Hippocampal formation (tissue), 2 donors: ENCODE measurements around the gene PTEN.
A peak's percentile ranks its signal among the peaks of the same experiment; 100 is the strongest.
"Not testable (repeated sequence)": the region's sequence is repeated elsewhere in the genome, so short reads cannot be mapped to it uniquely, and the experiment has no call there.

Experiments used
- DNase-seq, 2 donors: peaks; one replicate each; lab custom pipeline; 2025; lab: John Stamatoyannopoulos, UW

The PTEN gene

DNA sequence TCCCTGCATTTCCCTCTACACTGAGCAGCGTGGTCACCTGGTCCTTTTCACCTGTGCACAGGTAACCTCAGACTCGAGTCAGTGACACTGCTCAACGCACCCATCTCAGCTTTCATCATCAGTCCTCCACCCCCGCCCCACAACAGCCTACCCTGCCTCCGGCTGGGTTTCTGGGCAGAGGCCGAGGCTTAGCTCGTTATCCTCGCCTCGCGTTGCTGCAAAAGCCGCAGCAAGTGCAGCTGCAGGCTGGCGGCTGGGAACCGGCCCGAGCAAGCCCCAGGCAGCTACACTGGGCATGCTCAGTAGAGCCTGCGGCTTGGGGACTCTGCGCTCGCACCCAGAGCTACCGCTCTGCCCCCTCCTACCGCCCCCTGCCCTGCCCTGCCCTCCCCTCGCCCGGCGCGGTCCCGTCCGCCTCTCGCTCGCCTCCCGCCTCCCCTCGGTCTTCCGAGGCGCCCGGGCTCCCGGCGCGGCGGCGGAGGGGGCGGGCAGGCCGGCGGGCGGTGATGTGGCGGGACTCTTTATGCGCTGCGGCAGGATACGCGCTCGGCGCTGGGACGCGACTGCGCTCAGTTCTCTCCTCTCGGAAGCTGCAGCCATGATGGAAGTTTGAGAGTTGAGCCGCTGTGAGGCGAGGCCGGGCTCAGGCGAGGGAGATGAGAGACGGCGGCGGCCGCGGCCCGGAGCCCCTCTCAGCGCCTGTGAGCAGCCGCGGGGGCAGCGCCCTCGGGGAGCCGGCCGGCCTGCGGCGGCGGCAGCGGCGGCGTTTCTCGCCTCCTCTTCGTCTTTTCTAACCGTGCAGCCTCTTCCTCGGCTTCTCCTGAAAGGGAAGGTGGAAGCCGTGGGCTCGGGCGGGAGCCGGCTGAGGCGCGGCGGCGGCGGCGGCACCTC, at the start of gene PTEN, which contains the start of gene KLLN:
Gene PTEN, plus strand, starts transcription at position 573 of the 891 bp plus-strand sequence. CDS start 845 bp downstream, outside the sequence.
Gene KLLN, minus strand, starts transcription at position 481 of the 891 bp plus-strand sequence. CDS start 1,046 bp downstream, outside the sequence.
- DNase-seq, result peak; percentile 89 to 91

DNA sequence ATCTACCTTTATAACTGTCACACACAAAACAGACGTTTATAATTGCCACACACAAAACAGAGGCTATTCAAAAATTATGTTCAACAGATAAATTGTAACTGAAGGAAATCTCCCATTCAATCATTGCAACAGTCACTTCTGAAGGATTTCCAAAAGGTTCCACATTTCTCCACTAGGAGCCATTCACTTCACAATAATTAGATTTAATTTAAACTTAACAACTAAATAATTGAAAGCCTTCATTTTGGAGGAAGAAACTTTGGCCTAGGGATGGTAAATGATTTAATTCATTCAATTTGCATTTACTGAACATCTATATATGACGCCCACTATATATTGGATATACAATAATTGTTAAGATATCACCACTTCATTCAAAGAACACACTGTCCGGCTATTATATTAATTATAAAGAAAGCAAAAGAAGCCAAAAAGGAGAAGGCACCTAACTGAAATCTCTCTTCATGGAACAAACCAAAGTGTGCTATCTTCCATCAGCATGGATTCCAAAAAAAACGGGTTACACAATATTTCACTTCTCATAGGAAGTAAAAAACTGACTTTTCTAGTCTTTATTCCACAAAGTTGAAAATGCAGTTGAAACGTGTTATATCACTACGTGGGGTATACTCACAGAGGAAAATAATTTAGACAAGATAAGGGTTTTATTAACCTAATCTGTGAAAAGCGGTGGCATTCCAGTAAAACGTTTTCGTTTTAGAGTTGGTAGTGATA, 47.1 kb upstream of the PTEN start:
- no peak for DNase-seq

DNA sequence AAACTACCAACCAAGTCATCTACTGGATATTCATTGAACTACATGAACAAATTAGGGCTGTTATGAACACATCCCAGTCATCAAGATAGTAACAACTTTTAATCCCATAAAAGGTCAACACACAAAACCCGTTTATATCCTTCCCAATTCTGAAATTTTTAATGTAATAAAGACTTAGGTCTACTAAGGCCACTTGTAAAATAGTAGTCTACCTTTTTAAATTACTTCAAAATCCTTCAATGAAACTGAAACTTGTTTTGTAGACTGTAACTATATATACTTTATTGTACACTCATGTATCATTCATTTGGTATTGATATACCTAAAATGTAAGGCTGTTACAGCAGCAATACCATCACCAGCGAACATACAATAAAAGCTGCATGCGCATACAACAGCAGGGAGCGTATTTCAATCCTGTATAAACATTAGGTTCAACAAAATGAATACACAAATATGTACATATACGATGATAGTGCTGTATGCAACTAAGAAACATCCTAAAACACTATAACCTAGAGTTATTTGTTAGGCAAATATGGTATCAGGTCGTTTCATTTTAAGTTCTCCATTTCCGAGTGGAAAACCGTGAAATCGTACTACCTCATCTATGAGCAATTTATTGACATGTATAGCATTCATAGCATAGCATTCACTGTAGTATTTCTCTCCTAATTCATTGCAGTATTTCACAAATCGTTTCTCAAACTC, 46.4 kb upstream of the PTEN start:
- DNase-seq, result no peak

DNA sequence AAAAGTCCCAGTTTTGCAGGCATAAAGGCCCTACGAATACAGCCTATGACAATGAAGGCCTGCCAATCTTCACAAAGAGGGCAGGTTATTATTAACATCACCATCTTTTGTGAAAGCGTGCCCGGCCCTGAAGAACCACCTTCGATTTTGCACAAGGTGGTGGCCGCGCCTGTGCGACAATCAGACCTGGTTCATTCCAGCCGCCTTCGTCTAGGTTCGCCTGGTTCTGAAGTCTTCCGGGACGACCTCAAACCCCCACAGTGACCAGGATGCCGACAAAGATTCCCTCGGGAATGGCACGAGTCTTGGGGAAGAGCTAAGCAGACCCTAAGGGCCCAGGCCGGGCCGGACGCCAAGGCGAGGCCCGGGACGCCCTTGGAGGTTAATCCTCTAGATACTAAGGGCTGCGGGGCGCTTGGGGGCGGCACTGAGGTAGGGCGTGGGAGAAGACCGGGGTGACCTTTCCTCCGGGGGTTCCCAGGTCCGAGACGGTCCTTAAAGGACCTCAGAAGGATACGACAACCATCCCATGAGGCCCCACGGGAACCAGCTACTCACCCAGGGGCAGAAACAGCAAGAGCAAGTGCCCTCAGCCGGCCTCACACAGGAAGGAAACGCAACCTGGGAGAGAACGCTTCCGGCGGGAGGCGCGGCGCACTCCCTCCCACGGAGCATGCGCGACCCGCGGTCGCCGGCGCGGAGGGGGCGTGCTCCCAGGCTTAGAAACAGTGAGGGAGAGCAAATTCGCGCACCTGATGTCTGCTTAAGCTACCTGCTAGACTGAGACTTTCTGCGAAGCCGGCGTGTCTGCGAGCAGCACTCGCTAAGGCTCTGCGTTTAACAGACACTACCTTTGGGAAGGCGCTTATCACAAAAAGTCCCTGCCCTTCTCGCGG, 45.6 kb upstream of the PTEN start, which contains the start of gene ATAD1:
Gene ATAD1, minus strand, starts transcription at position 618 of the 896 bp plus-strand sequence. CDS start 3,627 bp downstream, outside the sequence.
- peak; percentile 72 to 83 for DNase-seq

DNA sequence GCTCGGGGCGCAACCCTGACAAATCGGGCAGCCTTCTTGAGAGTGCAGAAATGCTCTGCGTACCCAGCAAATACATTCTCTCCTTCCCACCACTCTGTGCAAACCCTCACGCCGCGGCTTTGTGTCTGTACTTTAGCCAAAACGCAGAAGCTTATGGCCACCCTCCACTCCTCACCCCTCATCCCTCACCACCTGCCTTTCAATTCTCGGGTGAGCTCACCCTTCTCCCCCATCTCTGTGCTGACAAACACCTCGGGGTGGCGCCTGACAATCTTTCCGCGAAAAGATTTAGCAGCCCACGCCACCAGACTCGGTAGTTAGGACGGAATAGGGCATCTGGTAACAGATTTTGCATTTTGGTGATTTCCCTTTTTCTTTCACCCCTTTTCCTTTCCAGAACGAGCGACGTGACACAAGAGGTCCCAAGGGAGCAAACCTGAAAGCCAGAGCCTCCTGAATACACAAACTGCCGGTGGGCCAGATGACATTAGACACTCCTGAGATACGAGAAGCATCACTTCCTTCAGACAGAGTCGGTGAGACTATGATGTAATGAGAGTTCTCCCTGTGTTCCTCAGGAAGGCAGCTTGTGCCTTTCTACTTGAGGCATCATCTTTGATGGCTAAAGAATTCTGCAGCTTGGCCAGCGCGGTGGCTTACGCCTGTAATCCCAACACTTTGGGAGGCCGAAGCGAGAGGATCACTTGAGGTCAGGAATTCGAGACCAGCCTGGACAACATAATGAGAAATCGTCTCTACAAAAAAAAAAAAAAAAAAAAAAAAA, 44.7 kb upstream of the PTEN start:
- no peak for DNase-seq

DNA sequence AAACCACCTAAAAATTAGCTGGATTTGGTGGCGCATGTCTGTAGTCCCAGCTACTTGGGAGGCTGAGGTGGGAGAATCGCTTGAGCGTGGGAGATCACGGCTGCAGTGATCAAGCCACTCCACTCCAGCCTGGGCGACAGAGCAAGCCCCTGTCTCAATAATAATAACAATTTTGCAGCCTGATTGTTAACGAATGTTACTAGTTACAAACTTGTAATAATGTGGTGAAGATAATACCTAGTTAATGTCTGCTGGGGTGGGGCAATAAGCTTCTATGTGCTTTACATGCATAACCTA, 44.2 kb upstream of the PTEN start:
- no peak for DNase-seq

DNA sequence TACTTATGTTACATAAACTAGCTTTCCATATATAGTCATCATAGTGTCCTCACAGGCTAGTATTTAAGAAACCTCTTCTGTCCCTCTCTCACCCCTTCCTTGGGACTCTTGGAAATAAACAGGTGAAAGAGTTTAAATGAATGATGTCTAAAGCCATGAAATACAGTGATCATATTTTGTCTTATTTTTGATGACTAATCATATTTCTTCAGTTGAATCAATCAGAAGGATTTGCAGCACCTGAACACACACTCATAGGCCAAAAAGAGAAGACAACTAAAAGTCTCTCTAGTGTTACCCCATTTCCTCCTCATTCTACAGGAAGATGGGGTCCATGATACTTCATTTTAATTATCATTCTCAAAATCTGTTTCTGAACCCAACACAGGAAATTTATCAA, 36.8 kb upstream of the PTEN start:
- DNase-seq, result no peak

DNA sequence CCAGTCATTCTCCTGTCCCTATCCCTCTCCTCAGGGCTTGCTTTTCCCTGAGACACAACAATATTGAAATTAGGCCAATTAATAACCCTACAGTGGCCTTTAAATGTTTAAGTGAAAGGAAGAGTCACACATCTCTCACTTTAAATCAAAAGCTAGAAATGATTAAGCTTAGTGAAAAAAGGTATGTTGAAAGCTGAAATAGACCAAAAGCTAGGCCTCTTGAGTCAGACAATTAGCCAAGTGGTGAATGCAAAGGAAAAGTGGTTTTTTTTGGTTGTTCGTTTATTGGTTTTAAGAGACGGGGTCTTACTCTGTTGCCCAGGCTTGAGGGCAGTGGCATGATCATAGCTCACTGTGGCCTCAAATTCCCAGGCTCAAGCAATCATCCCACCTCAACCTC, 35.7 kb upstream of the PTEN start:
- DNase-seq, result no peak

DNA sequence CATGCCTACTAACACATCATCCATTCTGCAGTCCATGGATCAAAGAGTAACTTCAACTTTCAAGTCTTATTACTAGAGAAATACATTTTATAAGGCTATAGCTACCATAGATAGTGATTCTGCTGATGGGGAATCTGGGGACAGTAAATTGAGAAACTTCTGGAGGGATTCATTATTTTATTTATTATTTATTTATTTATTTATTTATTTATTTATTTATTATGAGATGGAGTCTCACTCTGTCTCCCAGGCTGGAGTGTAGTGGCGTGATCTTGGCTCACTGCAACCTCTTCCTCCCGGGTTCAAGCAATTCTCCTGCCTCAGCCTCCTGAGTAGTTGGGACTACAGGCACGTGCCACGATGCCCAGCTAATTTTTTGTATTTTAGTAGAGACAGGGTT, 34.4 kb upstream of the PTEN start:
- DNase-seq, result not testable (repeated sequence)

DNA sequence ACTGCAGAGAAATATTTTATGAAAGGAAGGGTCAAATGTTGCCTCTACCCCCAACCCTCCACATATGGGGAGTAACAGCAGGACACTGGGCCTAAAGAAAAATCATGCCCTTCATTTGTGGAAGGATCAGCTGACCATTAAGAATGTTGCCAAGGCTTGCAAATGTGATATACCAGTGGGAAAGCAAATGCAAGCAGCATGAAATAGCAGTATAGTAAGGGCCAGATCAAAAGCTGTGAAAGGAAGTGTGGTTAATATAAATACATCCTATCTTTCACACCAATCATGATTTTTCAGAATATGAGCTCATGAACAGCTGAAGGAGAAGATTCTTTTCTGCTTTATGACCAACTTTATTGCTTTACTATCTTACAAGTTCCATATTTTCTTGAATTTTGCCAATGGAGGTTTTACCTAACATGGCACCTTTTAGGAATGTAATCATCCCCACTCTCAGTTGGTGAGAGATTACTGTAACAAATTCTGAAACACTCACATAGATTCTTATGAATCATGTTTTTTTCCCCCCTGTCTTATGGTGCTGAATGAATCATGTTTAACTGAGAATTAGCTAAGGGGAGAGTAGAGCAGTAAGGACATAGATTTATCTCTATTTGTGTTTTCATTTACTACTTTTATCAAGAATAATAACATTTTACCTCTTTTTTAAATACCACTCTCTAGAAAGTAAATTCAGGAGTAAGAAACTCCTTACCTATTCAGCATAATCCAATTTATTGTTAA, 33.3 kb upstream of the PTEN start:
- no peak for DNase-seq

DNA sequence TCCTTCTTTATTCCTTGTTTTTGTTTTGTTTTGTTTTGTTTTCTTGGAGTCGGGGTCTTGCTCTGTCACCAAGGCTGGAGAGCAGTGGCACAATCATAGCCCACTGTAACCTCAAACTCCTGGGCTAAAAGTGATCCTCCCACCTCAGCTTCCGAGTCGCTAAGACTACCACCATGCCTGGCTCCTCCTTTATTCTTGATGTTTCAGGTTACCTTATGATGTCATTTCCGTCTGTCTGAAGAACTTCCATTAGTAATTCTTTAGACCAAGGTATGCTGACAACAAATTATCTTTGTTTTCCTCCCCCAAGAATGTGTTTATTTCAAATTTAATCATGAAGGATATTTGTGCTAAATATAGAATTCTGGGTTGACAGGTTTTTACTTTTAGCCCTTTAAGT, 27.3 kb upstream of the PTEN start:
- DNase-seq, result no peak

DNA sequence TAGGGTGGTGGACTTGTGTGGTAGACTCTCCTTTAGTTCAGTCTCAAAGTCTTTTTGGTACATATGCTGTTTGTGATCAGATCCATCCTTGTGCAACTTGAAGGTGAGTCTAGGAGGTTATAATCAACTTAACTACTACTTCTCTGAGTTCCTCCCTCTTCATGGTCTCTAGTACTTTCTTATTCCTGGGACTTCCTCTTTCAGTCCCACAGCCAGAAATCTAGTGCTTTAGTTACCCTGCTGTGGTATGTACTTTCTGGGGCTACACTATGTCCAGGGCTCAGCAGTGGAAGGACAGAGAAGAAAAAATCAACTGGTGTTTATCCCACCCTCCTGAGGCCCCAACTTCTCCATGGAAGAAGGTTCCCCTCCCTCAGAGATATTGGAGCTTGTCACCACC, 26.0 kb upstream of the PTEN start:
- no peak for DNase-seq

DNA sequence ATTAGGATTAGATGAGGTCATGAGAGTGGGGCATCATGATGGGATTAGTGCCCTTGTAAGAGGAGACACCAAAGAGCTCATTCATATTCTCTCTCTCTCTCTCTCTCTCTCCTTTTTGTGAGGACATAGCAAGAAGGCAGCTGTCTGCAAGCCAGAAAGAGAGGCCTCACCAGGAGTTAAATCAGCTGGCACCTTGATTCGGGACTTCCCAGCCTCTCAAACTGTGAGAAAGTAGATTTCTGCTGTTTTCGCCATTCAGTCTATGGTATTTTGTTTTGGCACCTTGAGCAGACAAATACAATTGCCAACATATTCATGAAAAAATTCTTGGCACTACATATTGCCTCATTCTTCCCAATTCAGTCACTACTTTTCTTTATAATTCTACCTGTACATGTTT, 24.8 kb upstream of the PTEN start:
- DNase-seq, result no peak

DNA sequence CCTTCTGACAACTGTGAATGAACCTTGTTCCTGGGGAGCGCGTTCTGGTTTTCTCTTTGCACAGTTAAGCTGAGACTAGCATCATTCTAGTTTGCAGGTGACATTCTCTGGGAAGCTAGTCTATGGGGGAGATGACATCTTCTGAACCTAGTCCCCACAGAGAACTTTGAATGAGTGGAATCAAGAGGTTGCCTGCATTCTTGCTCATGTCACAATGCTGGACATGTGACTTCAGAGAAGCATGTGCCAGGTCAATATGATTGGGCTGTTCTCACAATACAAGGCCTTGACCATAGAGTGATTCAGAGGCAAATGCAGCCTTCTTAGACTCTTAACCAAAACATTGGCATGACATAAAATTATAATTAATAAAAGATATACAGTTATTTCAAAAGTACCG, 22.2 kb upstream of the PTEN start:
- no peak for DNase-seq

DNA sequence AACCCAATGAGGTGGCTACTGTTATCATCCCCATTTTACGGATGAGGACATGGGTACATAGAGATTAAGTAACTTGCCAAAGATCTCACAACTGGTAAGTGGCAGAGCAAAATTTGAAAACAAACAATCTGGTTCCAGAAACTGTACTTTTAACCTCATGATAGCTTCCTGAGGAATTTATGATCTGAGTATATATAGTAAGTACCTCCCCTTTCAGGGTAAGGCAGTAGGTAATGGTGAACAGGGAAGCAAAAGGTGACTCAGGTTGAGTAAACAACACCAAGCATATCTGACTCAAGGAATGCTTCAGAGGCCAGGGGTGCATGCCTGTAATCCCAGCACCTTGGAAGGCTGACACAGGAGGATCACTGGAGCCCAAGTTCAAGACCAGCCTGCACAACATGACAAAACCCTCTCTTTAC, 21.2 kb upstream of the PTEN start:
- DNase-seq, result no peak

DNA sequence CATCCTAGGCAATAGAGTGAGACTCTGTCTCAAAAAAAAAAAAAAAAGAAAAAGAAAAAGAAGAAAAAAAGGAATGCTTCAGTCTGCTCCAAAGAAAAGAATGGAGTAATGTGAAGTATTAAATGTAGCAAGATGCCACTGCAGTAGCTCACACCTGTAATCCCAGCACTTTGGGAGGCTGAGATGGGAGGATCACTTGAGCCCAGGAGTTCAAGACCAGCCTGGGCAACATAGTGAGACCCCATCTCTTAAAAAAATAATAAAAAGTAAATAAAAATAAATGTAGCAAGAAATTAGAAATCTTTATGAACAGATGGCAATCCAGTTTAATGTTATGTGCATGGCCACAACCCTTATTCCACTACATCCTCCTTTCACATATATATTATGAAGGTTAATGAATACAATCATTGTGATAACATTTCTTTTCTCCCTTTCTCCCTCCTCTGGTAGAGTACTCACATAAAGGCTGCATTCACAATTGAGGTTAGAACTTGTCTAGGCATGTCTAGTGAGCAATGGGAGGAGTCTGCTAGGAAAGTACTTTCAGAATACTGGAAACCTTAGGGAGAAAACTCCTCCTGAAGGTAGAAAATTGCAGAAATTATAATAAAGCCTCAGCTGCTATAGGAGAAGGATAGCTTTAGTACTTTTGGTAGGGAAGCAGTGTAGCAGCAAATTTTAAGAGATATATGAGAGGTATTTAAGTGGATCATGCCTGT, 20.5 kb upstream of the PTEN start:
- DNase-seq, result no peak

DNA sequence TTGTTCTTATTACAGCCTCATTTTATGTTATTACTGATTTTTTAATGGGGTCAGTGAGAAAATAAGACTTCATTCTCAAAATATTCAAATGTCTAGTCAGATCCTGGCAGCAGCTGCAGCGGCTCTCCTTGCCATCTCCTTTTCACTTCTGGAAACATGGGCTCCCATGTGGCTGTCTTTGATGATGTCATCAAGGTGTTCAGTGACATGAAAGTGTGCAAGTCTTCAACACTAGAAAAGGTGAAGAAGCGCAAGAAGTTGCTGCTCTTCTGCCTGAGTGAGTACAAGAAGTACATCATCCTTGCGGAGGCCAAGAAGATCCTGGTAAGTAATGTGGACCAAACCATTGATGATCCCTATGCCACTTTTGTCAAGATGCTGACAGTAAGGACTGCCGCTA, 19.7 kb upstream of the PTEN start:
- DNase-seq, result no peak

DNA sequence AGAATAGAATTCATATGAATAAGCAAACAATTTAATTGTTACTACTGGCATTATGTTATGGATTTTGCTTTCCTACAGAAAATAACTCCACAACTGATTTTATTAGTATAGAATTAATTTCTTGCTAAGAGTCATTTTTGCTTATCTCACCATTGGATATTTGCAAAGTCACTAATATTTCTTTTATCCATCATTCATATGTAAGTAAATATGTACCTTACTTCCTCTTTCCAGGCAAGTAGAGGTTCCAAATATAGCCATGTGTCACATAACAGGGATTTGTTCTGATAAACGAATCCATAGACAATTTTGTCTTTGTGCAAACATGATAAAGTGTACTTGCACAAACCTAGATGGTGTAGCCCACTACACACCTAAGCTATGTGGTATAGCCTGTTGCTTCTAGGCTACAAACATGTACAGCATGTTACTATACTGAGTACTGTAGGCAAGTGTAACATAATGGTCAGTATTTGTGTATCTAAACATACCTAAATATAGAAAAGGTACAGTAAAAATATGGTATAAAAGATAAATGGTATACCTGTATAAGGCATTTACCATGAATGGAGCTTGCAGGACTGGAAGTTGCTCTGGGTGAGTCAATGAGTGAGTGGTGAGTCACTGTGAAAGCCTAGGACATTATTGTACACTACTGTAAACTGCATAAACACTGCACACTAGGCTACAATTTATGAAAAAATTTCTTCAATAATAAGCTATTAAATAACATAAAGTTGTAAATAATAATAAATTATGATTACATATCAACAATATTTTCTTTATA, 18.4 kb upstream of the PTEN start:
- DNase-seq, result no peak
